ENCODE results near the gene TCERG1L. TPM values are rescaled to one million over a fixed set of nuclear protein-coding genes. Genes with fewer than 3 reads are reported as not detected.

Gene TCERG1L
- total RNA-seq, 1 donor from 2014 or later = 0.05 TPM

DNA sequence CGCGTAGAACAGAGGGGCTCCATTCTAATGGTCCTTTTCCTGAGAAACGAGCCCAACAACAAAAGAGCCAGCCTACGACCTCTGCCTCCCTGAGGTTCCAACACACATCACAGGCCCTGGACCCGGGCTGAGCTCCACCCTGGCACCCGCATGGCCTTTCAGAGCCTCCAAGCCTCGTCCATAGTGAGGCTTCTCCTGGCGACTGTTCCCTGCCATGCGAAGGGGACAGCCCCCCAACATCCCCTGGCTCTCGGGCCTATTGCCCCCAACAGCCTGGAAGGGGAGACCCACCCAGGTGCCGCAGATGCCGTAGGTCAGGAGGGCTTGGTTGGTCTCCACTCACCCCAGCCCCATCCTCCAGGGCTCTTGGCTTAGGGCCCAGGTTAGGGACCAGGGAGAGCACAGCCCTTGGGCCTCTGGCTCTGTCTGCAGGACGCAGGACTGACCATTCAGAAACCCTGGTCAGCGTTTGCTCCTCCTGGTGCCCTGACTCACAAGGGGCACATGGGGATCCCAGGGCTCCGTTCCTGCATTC, 91.5 kb downstream of the TCERG1L start:
- no peak overlapping the region for H3K27ac Mint-ChIP-seq
- no peaks in the 10 kb centered on the region for H3K27me3 Mint-ChIP-seq (ENCODE audit: insufficient read depth)
- no peaks in the 10 kb centered on the region for H3K4me1 Mint-ChIP-seq (ENCODE audit: low read depth)
- intact Hi-C loops (cut with micrococcal nuclease) = no loop called here
- H3K4me3 Mint-ChIP-seq = no peak overlapping the region
- no peaks in the 10 kb centered on the region for H3K9me3 Mint-ChIP-seq
- no peaks in the 10 kb centered on the region for H3K36me3 Mint-ChIP-seq (ENCODE audit: low read depth)
- DNase-seq (ENCODE audit: low spot score) = no peak

DNA sequence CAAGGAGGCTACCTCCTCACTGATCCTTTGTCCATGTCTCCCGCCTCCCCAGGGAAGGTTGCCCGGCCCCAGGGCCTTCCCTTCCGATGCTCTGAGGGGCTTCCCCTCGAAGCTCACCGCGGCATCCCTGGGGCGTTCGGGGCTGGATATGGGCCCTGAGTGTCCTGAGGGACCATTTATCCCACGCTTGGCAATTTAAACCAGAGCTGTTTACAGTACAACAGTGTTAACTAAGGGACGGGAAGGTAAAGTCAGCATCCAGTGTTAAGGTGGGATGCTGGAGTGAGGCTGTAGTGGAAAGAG, 92.0 kb downstream of the TCERG1L start:
- H3K27me3 Mint-ChIP-seq (ENCODE audit: insufficient read depth) = no peaks in the 10 kb centered on the region
- no peaks in the 10 kb centered on the region for H3K9me3 Mint-ChIP-seq
- no peaks in the 10 kb centered on the region for H3K36me3 Mint-ChIP-seq (ENCODE audit: low read depth)
- intact Hi-C loops (cut with micrococcal nuclease) = no loop called here
- H3K27ac Mint-ChIP-seq = no peak overlapping the region
- no peaks in the 10 kb centered on the region for H3K4me1 Mint-ChIP-seq (ENCODE audit: low read depth)
- no peak overlapping the region for H3K4me3 Mint-ChIP-seq
- DNase-seq (ENCODE audit: low spot score) = no peak

DNA sequence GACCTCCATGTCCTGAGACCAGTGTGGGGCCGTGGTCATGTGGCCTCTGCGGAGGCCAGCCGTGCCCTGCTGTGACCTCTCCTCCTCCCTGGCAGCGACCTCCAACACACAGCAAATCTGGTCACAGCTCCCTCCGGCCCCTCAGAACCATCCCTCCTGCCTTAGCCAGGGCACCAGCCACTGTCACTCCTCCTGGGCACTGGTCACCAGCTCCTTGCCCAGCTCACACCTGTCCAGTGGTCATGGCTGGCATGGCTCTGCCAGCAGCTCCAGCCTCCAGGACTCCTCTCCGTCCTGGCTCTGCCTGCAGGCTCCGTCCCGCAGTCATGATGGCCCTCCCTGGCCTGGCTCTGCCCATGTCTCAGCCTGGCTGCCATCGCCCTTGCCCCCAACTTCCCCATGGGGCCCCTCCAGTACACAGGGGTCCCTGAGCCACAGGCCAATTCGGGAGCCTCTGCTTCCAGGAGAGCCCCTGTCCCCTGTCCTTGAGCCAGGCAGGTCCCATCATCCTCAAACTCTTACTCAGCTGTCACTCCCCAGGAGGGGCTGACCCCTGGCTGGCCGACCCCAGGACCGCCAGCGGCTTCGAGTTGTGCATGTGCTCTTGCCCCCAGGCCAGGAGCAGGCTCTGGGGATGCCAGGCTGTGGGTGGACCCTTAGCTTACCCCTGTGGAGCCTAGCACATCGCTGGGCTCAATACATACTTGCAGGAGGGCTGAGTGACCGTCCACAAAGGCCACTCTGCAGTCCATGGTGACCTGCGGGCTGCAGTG, 92.5 kb downstream of the TCERG1L start:
- Mint-ChIP-seq H3K4me3 (no peak overlapping the region), H3K4me1 (ENCODE audit: low read depth) (no peaks in the 10 kb centered on the region), H3K27me3 (ENCODE audit: insufficient read depth) (no peaks in the 10 kb centered on the region), H3K9me3 (no peaks in the 10 kb centered on the region), H3K27ac (no peak overlapping the region), H3K36me3 (ENCODE audit: low read depth) (no peaks in the 10 kb centered on the region)
- intact Hi-C loops (cut with micrococcal nuclease) = no loop called here
- DNase-seq (ENCODE audit: low spot score) = no peak

DNA sequence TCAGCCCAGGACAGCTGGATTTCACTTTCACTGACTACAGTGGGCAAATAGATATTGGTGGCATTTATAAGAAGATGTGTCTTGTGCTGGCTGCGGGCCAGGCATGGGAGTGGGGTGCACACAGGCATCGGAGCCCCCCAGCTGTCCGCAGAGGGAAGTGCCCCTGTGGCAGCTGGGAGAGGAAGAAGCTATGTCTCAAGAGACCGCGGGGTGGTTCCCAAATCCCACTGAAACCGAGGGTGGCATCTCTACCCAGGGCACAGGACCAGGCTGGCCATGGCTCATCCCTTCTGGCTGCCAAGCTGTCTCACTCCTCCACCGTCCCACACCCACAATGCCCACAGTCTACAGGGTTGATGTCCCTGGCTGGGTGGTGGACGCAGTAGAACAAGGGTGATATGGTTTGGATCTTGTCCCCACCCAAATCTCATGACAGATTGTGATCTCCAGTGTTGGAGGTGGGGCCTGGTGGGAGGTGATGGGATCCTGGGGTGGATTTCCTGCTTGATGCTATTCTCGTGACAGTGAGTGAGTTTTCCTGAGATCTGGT, 94.8 kb downstream of the TCERG1L start:
- H3K27me3 Mint-ChIP-seq (ENCODE audit: insufficient read depth) = no peaks in the 10 kb centered on the region
- H3K36me3 Mint-ChIP-seq (ENCODE audit: low read depth) = no peaks in the 10 kb centered on the region
- no peak overlapping the region for H3K27ac Mint-ChIP-seq
- intact Hi-C loops (cut with micrococcal nuclease) = no loop called here
- H3K9me3 Mint-ChIP-seq = no peaks in the 10 kb centered on the region
- no peak overlapping the region for H3K4me3 Mint-ChIP-seq
- DNase-seq (ENCODE audit: low spot score) = no peak
- no peaks in the 10 kb centered on the region for H3K4me1 Mint-ChIP-seq (ENCODE audit: low read depth)

DNA sequence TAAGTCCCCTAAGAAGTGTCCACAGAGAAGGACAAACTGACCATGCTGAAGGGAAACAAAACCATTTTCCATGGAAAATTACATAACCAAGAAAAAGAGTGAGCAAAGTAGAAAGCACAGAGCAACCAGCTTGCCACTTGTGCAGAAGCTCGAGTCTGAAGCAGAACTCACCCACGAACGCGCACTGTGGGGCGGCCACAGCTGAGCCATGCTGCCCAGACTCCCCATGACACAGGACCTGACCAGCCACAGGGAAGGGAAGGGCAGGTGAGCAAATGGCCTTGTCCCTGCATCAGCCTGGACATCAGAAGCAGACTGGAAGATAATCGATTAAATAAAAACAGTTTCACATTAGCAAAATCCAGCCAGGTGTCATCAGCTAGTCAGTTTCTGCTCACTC, 95.7 kb downstream of the TCERG1L start:
- intact Hi-C loops (cut with micrococcal nuclease) = no loop called here
- no peaks in the 10 kb centered on the region for H3K4me1 Mint-ChIP-seq (ENCODE audit: low read depth)
- no peak for DNase-seq (ENCODE audit: low spot score)
- no peaks in the 10 kb centered on the region for H3K27me3 Mint-ChIP-seq (ENCODE audit: insufficient read depth)
- no peaks in the 10 kb centered on the region for H3K9me3 Mint-ChIP-seq
- no peaks in the 10 kb centered on the region for H3K36me3 Mint-ChIP-seq (ENCODE audit: low read depth)
- H3K27ac Mint-ChIP-seq = no peak overlapping the region
- H3K4me3 Mint-ChIP-seq = no peak overlapping the region

DNA sequence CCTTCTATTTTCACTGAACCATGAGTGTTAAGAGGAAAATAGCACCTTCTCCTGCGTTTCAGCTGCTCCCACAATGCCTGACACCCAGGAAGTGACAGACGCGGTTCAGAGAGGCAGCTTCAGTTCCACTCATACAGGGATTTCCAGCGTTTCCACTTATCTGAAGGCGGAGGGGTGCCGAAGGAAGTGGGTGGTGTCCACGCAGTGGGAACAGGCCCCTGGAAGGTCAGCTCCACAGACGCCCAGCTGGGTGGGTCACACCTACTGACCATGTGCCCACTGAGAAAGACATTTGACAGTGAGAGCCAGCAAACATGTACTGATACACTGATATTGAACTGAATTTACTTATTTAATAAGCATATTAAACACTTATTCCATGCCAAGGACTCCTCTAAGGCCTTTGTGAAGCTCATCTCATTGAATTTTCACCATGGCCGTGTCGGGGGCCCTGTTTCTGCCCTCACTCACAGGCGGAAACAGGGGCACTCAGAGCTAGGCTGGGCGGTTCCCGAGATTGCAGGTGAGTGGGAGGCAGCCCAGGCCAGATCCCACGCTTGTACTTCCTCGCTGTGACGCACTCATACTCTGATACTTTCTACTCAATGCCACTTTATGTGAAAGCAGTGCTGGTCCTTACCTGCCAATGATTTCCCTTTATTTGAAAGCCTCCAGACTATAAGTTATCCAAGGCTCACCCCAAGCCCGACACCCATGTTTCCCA, 96.8 kb downstream of the TCERG1L start:
- intact Hi-C loops (cut with micrococcal nuclease) = no loop called here
- Mint-ChIP-seq H3K27me3 (ENCODE audit: insufficient read depth) (no peaks in the 10 kb centered on the region), H3K9me3 (no peaks in the 10 kb centered on the region), H3K27ac (no peak overlapping the region), H3K36me3 (ENCODE audit: low read depth) (no peaks in the 10 kb centered on the region), H3K4me1 (ENCODE audit: low read depth) (no peaks in the 10 kb centered on the region), H3K4me3 (no peak overlapping the region)
- no peak for DNase-seq (ENCODE audit: low spot score)

DNA sequence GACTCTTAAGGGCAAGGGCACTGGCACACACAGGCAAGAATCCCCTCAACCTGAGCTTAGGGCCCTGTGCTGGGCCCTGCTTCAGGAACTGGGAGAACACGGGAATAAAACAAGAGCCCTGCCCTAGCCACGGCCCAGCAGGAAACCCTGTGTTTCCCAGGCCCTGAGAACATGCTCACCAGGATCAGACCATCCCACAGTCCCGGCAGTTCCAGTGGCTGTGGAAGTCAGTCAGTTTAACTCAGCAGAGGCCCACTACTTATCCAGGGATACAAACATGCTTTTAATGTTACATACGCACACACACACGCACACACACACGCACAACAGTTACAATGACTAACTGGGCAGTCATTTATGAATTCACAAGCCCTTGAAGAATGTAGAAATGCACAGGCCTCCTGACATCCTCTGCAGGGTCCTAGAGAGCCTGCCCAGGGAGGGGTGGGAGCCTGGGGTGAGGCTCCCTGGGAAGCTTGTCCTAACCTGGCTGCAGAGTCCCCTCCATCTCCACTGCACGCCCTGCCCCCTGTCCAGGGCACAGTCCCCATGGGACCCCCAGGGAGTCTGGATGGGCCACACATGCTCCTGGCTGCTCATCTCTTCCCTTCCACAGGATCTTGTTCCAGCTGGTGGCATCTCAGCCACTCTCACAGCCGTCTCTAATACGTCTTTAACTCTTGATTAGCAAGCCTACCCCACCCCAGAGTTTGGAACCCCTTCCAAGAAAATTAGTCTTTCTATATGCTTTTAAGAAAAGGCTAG, 97.6 kb downstream of the TCERG1L start:
- Mint-ChIP-seq H3K4me1 (ENCODE audit: low read depth) (no peaks in the 10 kb centered on the region), H3K27ac (no peak overlapping the region), H3K4me3 (no peak overlapping the region), H3K27me3 (ENCODE audit: insufficient read depth) (no peaks in the 10 kb centered on the region), H3K36me3 (ENCODE audit: low read depth) (no peaks in the 10 kb centered on the region), H3K9me3 (no peaks in the 10 kb centered on the region)
- no peak for DNase-seq (ENCODE audit: low spot score)
- intact Hi-C loops (cut with micrococcal nuclease) = no loop called here

DNA sequence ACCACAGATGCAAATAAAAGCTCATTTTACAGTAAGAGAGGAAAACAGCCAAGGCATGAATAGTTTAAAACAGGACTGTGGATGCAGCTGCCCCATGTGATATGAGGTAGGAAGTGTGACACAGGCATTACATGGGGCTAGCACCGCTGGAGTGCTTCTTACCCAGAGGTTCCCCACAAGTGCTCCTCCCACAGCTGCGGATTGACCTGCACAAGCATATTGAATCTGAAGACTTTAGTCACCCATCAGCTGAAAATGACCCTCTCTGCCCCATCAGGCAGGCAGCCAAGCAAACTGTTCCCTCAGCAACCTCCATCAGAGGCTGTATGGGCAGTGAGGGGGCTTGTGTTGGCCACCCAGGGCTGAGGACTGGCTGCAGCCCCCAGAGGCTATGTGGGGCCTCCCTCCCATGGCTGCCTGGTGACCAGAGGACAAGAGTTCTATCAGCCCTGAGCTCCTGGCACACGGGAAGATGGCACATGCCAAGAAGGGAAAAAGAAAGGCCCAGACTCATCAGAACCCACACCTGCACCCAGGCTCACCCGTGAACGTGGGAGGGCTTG, 98.7 kb downstream of the TCERG1L start:
- H3K4me1 Mint-ChIP-seq (ENCODE audit: low read depth) = no peaks in the 10 kb centered on the region
- no peak for DNase-seq (ENCODE audit: low spot score)
- H3K36me3 Mint-ChIP-seq (ENCODE audit: low read depth) = no peaks in the 10 kb centered on the region
- H3K9me3 Mint-ChIP-seq = no peaks in the 10 kb centered on the region
- no peaks in the 10 kb centered on the region for H3K27me3 Mint-ChIP-seq (ENCODE audit: insufficient read depth)
- H3K27ac Mint-ChIP-seq = no peak overlapping the region
- H3K4me3 Mint-ChIP-seq = no peak overlapping the region
- intact Hi-C loops (cut with micrococcal nuclease) = no loop called here

DNA sequence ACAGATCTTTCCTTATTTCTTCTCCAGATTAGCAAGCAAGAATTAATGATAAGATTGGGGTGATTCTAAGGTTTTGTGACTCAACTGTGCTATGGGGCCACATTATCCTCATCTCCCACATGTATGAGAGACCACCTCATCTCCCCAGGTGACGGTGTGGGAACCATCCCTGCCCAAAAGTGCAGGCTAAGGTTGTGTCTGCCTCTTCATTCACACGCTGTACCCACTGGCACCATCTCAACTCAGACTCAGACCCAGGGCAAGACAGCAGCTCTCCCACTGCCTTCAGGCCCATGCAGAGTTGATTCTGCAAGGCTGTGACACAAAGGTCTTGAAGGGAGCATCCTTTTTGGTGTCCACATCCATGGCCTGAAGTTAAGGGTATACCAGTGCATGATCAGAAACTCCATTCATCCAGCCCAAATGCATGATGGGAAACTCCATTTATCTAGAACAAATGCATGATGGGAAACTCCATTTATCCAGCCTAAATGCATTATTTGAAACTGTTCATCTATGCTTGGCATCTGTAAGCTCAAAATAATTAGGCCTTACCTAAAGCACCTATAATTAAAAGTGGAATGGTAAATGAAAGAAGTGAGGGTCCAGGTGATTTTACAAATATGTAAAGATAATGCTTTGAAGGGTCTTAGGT, 99.4 kb downstream of the TCERG1L start:
- no peaks in the 10 kb centered on the region for H3K27me3 Mint-ChIP-seq (ENCODE audit: insufficient read depth)
- intact Hi-C loops (cut with micrococcal nuclease) = no loop called here
- H3K36me3 Mint-ChIP-seq (ENCODE audit: low read depth) = no peaks in the 10 kb centered on the region
- no peaks in the 10 kb centered on the region for H3K4me1 Mint-ChIP-seq (ENCODE audit: low read depth)
- no peak overlapping the region for H3K4me3 Mint-ChIP-seq
- H3K27ac Mint-ChIP-seq = no peak overlapping the region
- no peak for DNase-seq (ENCODE audit: low spot score)
- no peaks in the 10 kb centered on the region for H3K9me3 Mint-ChIP-seq

DNA sequence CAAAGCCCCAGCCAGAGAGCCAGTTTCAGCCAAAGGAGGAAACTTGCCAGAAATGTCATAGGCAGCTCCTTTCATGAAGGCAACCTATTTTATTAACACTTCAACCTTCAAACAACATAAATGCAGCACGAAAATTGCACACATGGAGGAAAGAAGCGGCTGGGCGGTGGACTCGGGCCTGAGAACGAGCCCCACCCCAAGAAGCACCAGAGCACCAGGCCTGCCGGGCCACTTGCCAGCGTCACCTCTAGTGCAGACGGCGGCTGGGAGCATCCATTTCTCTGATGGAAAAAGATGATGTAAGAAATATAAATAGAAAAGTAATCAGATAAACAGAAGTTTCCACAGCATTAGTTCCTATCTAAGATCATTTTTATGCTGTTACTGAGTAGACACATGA, 100.0 kb downstream of the TCERG1L start:
- no peaks in the 10 kb centered on the region for H3K4me1 Mint-ChIP-seq (ENCODE audit: low read depth)
- intact Hi-C loops (cut with micrococcal nuclease) = no loop called here
- no peaks in the 10 kb centered on the region for H3K36me3 Mint-ChIP-seq (ENCODE audit: low read depth)
- H3K4me3 Mint-ChIP-seq = no peak overlapping the region
- no peak for DNase-seq (ENCODE audit: low spot score)
- no peaks in the 10 kb centered on the region for H3K9me3 Mint-ChIP-seq
- H3K27ac Mint-ChIP-seq = no peak overlapping the region
- no peaks in the 10 kb centered on the region for H3K27me3 Mint-ChIP-seq (ENCODE audit: insufficient read depth)

DNA sequence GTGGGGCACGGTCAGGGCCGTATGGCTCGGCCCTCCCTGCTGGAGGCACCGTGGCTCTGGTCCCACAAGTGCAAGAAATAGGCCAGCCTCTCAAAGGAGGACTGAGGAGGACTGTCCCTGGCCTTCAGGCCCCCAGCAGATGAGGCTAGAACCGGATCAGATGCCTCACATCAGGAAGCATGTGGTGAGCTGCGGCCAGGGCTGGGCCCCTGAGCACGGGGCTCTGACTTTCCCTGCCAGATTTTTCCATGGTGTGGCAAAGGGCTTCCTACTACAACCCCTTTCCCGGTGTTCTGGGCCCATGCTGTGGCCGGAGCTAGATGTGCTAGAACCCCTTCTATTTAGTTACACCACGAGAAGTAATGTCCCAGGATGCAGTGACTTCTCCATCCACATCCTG, 100.4 kb downstream of the TCERG1L start:
- Mint-ChIP-seq H3K27ac (no peak overlapping the region), H3K36me3 (ENCODE audit: low read depth) (no peaks in the 10 kb centered on the region), H3K27me3 (ENCODE audit: insufficient read depth) (no peaks in the 10 kb centered on the region), H3K9me3 (no peaks in the 10 kb centered on the region), H3K4me3 (no peak overlapping the region), H3K4me1 (ENCODE audit: low read depth) (no peaks in the 10 kb centered on the region)
- intact Hi-C loops (cut with micrococcal nuclease) = no loop called here
- DNase-seq (ENCODE audit: low spot score) = no peak

DNA sequence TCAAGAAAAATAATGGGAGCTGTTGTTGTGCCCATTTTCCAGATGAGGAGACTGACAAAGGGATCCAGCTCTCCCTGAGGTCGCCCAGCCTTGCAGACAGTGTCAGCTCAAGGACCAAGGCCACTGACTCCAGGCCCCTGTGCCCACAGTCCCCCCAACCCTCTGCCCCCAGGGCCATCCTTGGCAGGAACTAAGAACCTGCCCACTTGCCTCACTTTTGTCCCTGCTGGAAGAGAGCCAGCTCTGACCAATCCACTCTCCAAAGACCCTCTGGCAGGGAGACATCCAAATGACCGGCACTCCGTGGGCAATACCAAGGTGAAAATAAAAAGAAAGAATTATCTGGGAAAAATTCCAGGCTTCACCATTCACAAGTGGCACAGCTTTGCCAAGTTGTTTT, 101.3 kb downstream of the TCERG1L start:
- no peaks in the 10 kb centered on the region for H3K4me1 Mint-ChIP-seq (ENCODE audit: low read depth)
- no peaks in the 10 kb centered on the region for H3K27me3 Mint-ChIP-seq (ENCODE audit: insufficient read depth)
- H3K36me3 Mint-ChIP-seq (ENCODE audit: low read depth) = no peaks in the 10 kb centered on the region
- no peak overlapping the region for H3K27ac Mint-ChIP-seq
- intact Hi-C loops (cut with micrococcal nuclease) = no loop called here
- no peaks in the 10 kb centered on the region for H3K9me3 Mint-ChIP-seq
- no peak for DNase-seq (ENCODE audit: low spot score)
- no peak overlapping the region for H3K4me3 Mint-ChIP-seq

Measured in activated T-helper 1 cell treated with anti-CD3 and anti-CD28 coated beads, Interleukin-12 subunit alpha, Interleukin-12 subunit beta, Interleukin-2, Interleukin-4 antibody, amounts not matched to agents 30 ng/mL and 10 ng/mL and 1 ng/mL, durations not matched to agents 14 hours and 24 hours and 36 hours (primary cell).